ENCODE data around the gene CRIP1.
A peak's percentile ranks its signal among the peaks of the same experiment; 100 is the strongest.

Gene CRIP1

DNA sequence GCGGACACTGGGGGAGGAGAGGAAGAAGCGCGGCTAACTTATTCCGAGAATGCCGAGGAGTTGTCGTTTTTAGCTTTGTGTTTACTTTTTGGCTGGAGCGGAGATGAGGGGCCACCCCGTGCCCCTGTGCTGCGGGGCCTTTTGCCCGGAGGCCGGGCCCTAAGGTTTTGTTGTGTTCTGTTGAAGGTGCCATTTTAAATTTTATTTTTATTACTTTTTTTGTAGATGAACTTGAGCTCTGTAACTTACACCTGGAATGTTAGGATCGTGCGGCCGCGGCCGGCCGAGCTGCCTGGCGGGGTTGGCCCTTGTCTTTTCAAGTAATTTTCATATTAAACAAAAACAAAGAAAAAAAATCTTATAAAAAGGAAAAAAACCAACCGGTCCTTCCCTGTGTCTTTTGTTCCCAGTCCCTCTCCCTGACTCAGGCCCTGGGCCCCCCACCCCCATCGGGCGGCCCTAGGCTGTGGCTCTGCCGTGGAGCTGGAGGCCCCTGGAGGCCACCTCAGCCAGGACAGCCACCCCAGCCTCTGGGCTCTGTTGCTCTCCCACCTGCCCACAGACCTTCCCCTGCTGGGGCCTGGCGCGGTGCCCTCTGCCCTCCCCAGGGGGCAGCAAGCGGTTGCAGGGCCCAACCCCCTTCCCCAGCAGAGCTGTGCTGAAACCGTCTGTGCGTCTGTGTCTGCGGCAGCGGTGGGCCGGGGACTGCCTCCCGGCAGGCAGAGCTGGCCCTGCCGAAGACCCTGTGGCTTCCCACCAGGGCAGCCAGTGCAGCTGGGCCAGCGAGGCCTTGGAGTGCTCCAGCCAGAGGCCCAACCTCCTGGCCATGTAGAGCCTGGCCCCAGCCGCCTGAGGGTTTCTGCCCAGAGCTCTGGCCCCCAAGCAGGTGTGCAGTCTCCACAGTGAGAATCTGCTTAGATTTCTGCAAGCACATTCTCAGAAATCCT, 16.1 kb upstream of the CRIP1 start:
- DNase-seq (ENCODE audit: low read depth): no peak

DNA sequence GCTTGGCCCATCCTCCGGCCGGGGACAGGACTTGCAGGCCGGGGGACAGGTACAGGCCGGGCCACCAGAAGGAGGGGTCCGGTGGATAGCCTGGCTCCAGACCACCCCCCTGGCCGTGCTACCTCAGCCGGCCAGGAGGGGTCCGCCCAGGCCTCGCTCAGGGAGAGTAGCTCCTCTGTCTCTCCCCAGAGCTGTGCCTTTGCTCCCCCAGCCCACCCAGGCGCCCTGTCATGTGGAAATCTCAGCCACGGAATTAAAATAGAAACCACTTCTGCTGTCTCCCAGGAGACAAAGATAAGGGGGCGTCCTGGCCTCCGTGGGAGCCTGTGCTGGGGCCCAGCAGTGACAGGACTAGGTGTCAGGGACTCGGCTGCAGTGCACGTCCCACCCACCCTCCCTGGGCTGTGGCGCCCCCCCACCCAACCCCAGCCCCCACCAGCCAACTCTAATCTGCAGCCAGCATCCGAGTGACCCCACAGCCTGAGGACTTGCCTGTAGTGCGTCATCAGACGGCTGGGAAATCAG, 15.3 kb upstream of the CRIP1 start:
- DNase-seq (ENCODE audit: low read depth): no peak

DNA sequence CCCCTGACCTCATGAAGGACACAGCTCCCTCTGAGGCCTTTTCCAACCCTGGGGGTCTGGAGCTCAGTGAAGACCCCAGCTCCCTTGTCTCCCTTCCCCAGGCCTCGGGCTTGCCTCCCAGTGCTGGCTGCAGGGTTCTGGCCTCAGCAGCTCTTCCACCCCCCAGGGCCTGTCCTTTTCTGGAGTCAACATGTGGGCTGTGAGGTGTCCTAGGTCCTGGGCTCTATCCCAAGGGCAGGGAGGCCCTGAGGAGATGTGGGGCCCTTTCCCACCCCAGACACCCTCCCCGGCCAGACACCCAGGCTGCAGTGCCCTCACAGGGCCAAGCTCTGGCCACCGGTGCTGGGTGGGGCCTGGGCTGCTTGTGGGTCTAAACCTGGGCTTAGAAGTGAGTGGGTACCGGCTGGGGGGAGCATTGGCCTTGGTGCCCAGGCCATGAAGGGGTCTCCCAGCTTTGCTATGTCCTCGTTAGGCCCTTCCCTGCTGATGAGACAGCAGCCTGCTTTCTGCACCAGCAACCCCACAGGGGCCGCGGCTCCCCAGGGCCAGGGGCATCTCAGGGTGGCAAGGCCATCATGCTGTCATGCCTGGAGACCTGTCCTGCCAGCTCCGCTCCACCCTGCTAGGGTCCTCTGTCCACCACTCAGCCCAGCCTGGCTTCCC, 14.7 kb upstream of the CRIP1 start:
- no peak for DNase-seq (ENCODE audit: low read depth)

DNA sequence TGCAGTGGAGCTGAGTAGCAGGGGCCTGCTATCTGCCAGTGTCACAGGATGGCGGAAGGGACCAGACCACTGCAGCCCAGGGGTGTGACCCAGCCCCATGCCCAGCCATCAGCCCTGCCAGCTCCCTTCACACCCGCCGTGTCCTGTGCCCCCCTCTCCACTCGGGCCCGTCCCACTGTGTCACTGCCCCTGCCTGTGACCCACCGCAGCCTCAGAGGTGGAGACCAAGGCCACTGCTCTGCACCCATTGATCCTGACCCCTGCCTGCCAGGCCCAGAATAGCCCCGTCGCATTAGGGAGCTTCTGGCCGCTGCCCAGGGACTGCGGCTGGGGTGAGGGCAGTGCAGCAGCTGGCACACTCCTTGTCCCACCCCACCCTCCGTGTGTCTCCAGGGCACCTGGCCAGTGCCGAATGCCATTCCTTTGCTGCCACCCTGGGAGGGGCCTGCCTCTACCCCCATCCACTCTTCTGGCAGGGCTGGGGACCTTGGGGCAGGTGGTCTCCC, 14.1 kb upstream of the CRIP1 start:
- DNase-seq (ENCODE audit: low read depth): no peak

DNA sequence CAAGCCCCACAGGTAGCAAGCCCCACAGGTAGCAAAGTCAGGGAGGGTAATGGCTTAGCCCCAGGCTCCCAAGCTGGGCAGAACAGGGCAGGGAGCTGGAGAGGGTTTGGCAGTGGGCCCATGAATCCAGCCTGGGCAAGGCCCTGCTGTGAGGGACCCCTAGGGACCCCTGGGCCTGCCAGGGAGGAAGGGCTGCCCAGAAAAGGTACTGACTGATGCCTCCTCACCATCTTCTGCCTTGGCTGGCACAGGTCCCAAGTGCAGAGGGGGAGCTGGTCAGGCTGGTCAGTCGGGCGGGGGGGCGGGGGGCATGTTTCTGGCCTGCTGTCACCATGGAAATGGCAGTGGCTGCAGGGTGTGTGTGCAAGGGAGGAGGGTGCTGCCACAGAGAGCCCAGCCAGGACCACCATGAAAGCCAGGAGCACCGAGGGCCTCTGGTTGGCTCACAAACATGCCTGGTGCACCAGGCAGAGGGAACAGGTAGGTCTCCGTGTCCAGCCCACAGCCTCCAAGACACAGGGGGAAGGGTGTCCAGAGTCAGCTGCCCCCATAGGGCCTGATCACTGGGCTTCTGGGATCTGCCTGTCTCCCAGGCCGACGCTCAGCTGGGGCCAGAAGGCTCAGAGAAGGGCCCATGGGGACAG, 13.5 kb upstream of the CRIP1 start:
- no peak for DNase-seq (ENCODE audit: low read depth)

DNA sequence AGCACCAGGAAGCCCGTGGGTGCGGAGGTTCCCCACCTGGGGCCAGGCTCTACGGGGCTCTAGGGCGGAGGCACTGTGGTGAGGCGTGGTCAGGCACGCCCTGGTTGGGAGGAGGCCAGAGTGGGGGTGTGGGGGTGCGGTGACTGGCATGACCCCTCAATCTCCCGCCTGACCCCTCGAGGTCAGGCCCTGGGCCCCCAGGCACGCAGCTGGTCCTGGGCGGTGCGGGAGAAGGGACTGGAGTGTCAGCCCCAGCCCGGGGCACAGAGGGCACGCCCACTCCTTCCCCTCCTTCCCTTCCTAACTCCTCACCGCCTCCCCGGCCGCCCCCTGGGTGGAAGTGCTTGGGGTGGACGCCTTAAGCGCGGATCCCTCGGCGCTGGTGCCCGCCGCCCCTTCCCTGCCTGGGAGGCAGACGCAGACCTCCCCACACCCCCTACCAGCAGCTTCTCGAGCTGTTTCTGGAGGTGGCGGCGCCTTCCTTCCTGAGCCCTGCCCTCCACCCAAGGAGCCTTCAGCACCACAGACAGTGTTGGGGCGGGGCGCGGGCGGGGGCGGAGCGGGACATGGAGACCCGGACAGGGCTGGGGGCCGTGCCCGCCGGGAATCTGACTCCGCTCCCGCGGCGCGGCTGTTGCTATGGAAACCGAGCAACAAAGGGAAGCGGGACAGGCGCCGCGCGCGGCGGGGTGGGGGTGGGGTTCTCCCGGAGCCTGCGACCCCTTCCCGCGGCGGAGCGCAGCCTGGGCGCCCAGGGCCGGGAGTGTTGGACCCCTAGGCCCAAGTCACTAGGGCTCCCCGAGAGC, 12.8 kb upstream of the CRIP1 start:
- peak; percentile 71 for DNase-seq (ENCODE audit: low read depth)

DNA sequence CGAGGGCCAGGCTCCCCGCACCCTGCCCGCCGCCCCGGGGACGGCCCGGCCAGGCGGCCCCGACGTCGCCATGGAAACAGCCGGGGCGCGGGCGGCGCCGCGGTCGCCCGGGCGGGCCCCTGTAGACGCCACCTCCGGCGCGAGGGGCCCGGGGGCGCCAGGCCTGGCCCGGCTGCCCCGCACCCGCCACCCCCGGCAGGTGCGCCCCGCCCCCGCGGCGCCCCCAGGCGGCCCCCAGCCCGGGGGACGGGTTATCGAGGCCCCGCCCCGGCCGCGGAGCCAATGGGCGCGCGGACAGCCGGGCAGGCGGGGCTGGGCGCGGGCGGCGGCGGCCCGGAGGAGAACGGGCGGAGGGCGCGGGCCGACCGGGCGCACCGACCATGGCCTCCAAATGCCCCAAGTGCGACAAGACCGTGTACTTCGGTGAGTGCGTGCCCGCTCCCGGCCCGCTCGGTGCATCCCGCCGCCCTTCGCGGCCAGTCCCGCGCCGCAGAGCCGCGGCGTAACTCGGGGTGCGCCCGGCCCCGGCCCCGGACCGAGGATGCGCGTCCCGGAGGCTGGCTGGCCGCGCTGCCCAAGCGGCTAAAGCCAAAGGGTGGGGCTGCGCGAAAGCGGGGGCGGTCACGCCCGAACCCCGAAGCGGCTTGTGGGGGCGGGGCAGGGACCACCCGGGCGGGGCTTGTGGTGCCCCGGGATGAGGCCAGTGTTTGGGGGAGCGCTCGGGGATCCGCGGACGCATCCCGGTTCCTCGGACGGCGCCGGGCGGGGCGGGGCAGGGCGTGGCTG, 12.0 kb upstream of the CRIP1 start, which contains the start of gene CRIP2:
TSS of gene CRIP2 (plus strand) at position 339 of the 786 bp plus-strand sequence. CDS start at position 381, 42 bp downstream.
- DNase-seq (ENCODE audit: low read depth): peak; percentile 29

DNA sequence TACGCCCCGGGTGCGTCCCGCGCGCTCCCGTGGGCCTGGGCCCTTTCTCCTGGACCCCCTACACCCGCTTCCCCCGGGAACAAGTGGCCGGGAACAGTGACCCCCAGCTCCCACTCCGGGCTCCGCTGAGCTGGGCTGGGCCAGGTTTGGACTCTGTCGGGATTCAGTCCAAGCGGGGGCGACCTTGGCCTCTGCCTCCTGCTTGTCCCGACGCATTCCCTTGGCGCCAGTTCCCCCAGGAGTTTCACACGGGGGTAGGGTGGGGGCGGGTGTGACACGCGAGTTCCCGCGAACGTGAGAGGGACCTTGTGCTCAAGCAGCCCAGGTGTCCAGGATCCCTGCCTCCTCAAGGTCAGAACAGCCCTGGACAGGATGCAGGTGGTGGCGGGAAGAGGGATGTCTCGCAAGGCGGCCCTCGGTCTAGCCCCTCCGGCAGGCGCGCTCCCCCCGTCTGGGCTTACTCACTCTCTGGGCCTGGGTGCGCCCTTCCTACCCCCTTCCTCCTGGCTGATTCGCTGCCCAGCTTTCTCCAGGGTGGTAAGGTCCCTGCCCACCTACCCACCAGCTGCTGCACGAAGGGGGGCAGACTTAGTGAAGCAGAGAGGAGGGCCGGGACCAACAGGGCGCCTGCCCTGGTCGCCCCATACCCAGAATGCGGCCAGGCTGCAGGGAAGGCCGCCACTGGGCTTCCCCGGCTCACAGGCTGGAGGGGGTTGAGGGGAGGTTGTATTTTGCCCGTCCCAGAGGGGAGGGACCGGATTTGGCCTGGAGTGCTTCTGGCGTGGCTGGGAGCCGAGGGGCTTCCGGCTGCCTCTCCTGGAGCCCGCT, 11.2 kb upstream of the CRIP1 start:
- DNase-seq (ENCODE audit: low read depth): no peak

DNA sequence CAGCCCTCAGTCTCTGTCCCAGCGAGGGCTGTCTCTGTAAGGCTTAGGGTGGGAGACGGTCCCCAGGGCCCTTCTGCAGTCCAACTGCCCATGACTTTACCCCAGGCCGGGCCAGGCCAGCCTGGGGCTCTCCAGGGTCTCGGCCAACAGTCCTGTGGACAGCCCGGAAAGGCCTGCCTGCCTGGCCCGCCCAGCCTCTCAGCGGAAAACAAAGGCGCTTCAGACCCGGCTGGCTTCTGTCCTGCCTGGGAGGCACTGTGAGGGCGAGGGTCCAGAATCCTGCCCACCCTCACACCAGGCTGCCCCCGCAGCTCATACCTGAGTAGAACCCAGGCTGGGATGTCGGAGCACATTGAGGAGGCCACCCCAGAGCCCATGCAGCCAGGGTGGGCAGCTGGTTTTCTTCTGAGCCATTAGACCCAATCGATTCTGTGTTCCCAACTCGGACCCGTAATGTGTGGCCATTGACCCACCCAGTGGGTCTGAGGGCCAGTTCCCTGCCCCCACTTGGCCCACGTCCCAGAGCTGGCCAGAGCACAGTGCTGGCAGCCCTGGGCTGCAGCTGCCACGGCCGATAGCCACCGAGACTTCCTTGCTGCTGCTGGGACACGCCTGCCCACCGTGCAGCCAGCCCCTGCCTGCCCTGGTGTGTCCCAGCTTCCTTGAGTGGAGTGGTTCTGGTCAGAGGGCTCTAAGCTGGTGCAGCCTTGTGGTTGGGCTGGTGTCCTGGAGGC, 10.4 kb upstream of the CRIP1 start:
- peak; percentile 27 for DNase-seq (ENCODE audit: low read depth)

DNA sequence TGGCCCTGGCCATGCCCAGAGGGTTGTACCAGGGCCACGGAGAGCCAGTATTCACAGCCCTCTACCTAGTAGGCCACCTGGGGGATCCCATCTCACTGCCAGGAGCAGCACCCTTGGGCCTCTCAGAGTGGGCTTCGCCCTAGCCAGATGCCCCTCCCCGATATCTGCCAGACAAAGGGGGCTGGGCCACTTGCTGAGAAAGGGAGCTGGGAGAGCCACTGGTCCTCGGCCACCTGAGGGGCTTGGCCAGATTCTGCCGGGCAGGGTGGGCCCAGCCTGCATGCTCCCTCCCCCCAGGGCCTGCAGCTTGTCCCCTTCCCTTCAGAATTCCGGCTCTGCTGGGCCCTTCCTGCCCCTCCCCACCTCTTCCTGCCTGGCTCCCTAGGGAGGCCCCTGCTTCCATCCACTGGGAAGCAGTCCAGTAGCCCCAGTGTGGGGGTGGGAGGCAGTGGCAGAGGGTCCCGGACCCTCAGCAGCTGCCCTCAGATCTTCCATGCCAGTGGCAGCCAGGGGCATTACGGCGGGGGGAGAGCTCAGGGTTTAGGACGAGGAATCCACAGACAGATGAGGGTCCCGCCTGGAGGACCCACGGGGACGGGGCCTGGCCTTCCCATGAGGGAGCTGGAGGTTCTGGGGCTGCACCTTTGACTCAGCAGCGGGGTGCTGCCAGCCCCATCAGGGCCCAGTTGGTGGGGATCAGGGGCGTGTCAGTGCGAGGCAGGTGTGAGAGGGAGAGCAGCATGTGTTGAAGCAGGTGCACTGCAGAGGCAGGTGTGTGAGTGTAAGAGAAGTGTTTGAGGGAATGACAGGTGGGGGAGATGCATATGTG, 9.6 kb upstream of the CRIP1 start:
- DNase-seq (ENCODE audit: low read depth): no peak

DNA sequence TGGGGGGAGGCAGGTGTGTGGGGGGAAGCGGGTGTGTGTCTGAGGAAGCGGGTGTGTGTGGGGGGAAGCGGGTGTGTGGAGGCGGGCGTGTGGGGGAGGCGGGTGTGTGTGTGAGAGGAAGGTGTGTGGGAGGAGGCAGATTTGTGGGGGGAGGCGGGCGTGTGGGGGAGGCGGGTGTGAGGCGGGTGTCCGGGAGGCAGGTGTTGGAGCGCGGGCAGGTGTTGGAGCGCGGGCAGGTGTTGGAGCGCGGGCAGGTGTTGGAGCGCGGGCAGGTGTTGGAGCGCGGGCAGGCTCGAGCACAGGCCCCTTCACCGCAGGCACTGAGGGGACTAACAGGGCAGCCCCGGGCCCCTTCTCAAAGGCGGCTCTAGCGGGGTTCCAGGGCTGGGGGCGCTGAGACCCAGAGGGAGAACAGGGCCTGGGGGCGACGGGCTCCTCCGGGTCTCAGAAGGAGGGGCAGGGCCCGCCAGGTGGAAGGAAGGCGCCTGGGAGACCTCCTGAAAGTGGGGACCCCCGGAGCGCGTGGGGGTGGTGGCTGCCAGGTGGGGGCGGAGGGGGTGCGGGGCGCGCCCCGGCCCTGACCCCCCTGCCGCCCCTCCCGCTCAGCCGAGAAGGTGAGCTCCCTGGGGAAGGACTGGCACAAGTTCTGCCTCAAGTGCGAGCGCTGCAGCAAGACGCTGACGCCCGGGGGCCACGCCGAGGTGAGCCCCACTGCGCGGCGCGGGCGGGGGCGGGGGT, 8.9 kb upstream of the CRIP1 start:
- no peak for DNase-seq (ENCODE audit: low read depth)

DNA sequence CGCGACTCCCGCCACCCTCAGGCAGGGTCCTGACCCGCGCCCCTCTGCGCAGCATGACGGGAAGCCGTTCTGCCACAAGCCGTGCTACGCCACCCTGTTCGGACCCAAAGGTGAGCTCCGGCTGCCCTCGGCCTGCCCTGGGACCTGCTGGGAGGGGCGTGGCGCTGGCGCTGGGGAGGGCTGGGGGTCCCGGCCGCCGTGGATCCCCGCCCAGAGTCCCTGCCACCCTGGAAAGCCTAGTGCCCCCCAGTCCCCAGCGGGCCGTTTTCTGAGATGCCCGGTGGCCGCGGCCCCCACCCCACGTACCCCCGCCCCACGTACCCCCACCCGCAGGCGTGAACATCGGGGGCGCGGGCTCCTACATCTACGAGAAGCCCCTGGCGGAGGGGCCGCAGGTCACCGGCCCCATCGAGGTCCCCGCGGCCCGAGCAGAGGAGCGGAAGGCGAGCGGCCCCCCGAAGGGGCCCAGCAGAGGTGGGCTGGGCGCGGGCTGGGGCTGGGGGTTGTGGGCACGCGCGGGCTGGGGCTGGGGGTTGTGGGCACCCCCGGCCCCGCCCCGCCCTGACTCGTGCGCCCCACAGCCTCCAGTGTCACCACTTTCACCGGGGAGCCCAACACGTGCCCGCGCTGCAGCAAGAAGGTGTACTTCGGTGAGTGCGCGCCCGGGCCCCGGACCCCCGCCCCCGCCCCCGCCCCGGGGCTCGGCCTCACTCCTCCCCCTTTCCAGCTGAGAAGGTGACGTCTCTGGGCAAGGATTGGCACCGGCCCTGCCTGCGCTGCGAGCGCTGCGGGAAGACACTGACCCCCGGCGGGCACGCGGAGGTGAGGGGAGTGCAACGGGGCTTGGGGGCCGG, 8.1 kb upstream of the CRIP1 start:
- DNase-seq (ENCODE audit: low read depth): no peak

DNA sequence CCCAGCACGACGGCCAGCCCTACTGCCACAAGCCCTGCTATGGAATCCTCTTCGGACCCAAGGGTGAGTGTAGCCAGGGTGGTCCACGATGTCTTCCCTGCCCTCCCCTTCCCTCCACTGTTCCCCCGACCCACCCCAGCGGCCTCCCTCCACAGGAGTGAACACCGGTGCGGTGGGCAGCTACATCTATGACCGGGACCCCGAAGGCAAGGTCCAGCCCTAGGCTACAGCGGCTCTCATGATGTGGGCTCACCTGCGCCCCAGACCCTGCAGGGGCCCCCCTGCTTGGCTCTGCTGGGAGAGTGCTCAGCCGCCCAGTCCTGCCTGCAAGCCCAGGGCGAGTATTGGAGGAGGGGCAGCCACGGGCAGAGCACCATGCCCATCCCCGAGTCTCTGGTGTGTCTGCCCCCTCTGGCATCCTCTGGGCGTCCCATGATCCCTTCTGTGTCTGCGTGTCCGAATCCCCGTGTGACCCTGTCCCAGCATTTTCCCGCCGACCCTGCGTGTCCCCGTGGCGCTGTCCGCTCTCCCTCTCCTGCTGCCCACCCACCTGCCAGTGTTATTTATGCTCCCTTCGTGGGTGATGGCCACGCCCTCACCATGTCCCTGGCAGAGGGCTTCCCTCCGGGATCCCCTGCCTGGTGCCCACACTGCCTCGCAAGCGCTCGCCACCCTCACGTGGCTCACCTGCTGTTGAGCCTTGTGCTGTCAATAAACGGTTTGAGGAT, 7.1 kb upstream of the CRIP1 start:
- no peak for DNase-seq (ENCODE audit: low read depth)

DNA sequence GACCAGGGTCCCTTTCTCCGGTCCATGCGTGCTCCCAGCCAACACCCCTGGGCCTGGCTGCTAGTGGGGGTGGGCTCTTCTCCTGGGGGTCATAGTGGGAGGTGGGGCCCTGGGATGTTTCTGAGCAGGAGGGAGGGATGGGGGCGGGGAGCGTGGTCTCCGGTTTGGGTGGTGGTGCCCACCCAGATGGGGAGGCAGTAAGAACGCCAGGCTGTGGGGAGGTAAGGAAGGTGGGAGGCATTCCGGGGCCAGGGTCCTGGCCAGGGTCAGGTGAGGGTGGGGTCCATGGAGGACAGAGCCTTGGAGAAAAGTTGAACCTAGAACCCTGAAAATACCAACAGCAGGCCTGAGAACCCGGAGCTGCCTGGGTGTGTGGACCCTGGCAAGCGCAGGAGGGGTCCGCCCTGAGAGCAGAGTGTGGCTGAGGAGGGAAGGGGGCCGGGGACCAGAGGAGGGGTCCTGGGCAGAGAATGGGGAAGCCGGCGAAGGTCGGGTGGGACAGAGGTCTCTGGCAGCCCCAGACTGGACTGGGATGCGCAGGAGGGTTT, 6.4 kb upstream of the CRIP1 start:
- no peak for DNase-seq (ENCODE audit: low read depth)
